ENCODE results near the gene TOM1. TPM values are rescaled to one million over a fixed set of nuclear protein-coding genes. Genes with fewer than 3 reads are reported as not detected.

TOM1 gene
- total and polyA plus RNA-seq, 2 donors (not counting 1 experiment from before 2014, with no cell fraction given), result 25.3 to 53.2 TPM

DNA sequence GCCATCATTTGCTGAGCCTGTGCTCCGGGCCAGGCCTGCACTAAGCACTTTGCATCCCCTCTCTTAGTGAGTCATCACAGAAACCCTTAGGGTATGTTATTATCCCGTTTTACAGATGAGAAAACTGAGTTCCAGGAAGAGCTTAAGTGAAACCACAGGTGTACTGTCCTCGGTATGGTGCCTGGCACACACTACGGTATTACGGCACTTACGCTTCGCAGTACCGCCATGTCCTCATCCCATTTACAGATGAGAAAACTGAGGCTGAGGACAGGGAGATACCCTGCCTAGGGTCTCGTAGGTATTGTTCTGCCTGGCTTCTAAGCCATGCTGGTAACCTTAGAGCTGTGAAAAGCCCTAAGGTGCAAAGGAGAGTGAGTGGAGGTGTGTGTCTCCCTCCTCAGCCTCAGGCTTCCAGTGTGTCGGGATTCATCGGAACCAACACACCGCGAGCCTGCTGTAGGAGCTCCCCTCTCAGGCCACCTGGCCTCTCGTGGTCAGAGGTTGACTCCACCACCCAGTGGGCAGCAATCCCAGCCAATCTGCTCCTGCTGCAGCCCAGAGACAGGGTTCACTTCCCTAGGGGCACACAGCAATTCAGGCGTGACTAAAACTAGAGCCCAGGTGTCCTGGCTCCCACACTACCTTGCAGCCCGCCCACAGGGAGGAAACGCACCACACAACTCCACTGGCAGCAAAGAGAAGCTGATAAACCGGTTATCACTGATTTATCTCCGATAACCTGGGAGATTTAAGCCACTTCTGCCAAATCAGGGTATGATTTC is 41.6 kb downstream of the TOM1 start:
- no peaks in the 10 kb centered on the region for H3K79me2 ChIP-seq (ENCODE audit: control insufficient read depth, insufficient read depth, low read length)
- H3K4me1 Mint-ChIP-seq, result peaks cover 17% of the 10 kb centered on the region
- H3K4me3 ChIP-seq (ENCODE audit: control extremely low read depth in 1 of 5, extremely low read depth in 1 of 5, insufficient read depth in 1 of 5, low read depth in 2 of 5, low read length in 4 of 5), result no peak overlapping the region
- ATAC-seq (ENCODE audit: low read depth) (no peak), DNase-seq (no peak)
- no peaks in the 10 kb centered on the region for H3K27me3 ChIP-seq (replicated peaks in 1 of 4; ENCODE audit: control extremely low read depth in 1 of 4, control insufficient read depth in 3 of 4, insufficient read depth in 4 of 4, low read length in 3 of 4)
- intact Hi-C loops (cut with micrococcal nuclease), result no loop called here
- H2AFZ ChIP-seq (ENCODE audit: insufficient read depth, low read depth, low read length, poor library complexity, severe bottlenecking), result no peak overlapping the region
- peaks cover 0 to 6% of the 10 kb centered on the region in 2 donors for H3K4me1 ChIP-seq (ENCODE audit: control insufficient read depth in 2 of 2, insufficient read depth in 2 of 2, low read length in 2 of 2)
- TF ChIP-seq, protein P1, sequence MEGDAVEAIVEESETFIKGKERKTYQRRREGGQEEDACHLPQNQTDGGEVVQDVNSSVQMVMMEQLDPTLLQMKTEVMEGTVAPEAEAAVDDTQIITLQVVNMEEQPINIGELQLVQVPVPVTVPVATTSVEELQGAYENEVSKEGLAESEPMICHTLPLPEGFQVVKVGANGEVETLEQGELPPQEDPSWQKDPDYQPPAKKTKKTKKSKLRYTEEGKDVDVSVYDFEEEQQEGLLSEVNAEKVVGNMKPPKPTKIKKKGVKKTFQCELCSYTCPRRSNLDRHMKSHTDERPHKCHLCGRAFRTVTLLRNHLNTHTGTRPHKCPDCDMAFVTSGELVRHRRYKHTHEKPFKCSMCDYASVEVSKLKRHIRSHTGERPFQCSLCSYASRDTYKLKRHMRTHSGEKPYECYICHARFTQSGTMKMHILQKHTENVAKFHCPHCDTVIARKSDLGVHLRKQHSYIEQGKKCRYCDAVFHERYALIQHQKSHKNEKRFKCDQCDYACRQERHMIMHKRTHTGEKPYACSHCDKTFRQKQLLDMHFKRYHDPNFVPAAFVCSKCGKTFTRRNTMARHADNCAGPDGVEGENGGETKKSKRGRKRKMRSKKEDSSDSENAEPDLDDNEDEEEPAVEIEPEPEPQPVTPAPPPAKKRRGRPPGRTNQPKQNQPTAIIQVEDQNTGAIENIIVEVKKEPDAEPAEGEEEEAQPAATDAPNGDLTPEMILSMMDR (IDR thresholded peaks at IDR 0.05), result no peak
- TF ChIP-seq EZH2 (IDR thresholded peaks at IDR 0.05; ENCODE audit: borderline replicate concordance, insufficient read depth, low read depth, low read length, poor library complexity, severe bottlenecking), result no peak
- ChIA-PET CTCF (no interaction called here), POLR2A (interaction anchor here (1.6 kb wide), 1 partner anchor 10 kb away, joined by 3 read pairs; no protein-coding TSS in a partner anchor)
- no peak overlapping the region for H3K27ac ChIP-seq (ENCODE audit: low read length in 2 of 2)
- peaks cover 0 to 33% of the 10 kb centered on the region in 2 experiments for H3K36me3 ChIP-seq (replicated peaks in 1 of 2; ENCODE audit: control extremely low read depth in 1 of 2, control insufficient read depth in 1 of 2, extremely low read depth in 1 of 2, insufficient read depth in 2 of 2, low read length in 1 of 2)
- H3K27ac Mint-ChIP-seq, result no peak overlapping the region
- H4K20me1 ChIP-seq (ENCODE audit: control insufficient read depth, insufficient read depth, low read length, poor library complexity, severe bottlenecking), result no peaks in the 10 kb centered on the region
- H3K9me3 ChIP-seq (ENCODE audit: control extremely low read depth in 1 of 3, control insufficient read depth in 2 of 3, insufficient read depth in 1 of 3, low read length in 2 of 3), result no peaks in the 10 kb centered on the region
- no peak overlapping the region for H3K4me2 ChIP-seq (replicated peaks; ENCODE audit: low read depth, low read length, poor library complexity, severe bottlenecking)
- no peak overlapping the region for H3K4me3 Mint-ChIP-seq
- no peaks in the 10 kb centered on the region for H3K9me3 Mint-ChIP-seq (ENCODE audit: insufficient read depth)
- WGBS (ENCODE audit: insufficient coverage), result 75% methylated on average over 15 of the region's 19 CpGs
- no peaks in the 10 kb centered on the region for H3K27me3 Mint-ChIP-seq
- H3K9ac ChIP-seq (ENCODE audit: low read length), result no peak overlapping the region

DNA sequence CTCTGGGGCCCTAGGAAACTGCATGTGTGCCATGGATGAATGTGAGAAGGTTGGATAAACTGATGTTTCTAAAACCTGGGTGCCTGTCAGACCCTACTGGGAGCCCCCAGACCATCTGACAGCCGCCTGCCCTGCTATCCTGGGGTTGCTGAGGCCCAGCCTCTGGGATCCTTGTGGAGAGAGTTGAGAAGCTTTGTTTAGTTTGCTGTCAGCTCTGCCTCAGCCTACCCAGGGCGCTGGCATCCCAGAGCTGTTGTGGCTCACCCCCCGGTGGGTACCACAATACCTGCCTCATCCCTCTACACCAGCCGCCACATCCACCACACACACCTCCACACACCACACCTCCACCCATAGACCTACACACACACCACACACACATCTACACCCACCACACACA is 42.7 kb downstream of the TOM1 start:
- no peaks in the 10 kb centered on the region for H4K20me1 ChIP-seq (ENCODE audit: control insufficient read depth, insufficient read depth, low read length, poor library complexity, severe bottlenecking)
- Mint-ChIP-seq H3K27ac (no peak overlapping the region), H3K27me3 (no peaks in the 10 kb centered on the region), H3K9me3 (ENCODE audit: insufficient read depth) (no peaks in the 10 kb centered on the region), H3K4me1 (peaks cover 17% of the 10 kb centered on the region), H3K4me3 (no peak overlapping the region)
- H2AFZ ChIP-seq (ENCODE audit: insufficient read depth, low read depth, low read length, poor library complexity, severe bottlenecking), result no peak overlapping the region
- H3K4me2 ChIP-seq (replicated peaks; ENCODE audit: low read depth, low read length, poor library complexity, severe bottlenecking), result no peak overlapping the region
- no peaks in the 10 kb centered on the region for H3K9me3 ChIP-seq (ENCODE audit: control extremely low read depth in 1 of 3, control insufficient read depth in 2 of 3, insufficient read depth in 1 of 3, low read length in 2 of 3)
- H3K4me1 ChIP-seq (ENCODE audit: control insufficient read depth in 2 of 2, insufficient read depth in 2 of 2, low read length in 2 of 2), result peaks cover 0 to 6% of the 10 kb centered on the region in 2 donors
- ATAC-seq (ENCODE audit: low read depth), result no peak
- no peak overlapping the region for H3K27ac ChIP-seq (ENCODE audit: low read length in 2 of 2)
- no peaks in the 10 kb centered on the region for H3K79me2 ChIP-seq (ENCODE audit: control insufficient read depth, insufficient read depth, low read length)
- 100% methylated on average over 4 of the region's 4 CpGs for WGBS (ENCODE audit: insufficient coverage)
- no peak for DNase-seq
- no peak overlapping the region for H3K9ac ChIP-seq (ENCODE audit: low read length)
- no peak for TF ChIP-seq EZH2 (IDR thresholded peaks at IDR 0.05; ENCODE audit: borderline replicate concordance, insufficient read depth, low read depth, low read length, poor library complexity, severe bottlenecking)
- TF ChIP-seq, protein P1 (IDR thresholded peaks at IDR 0.05), result no peak
- H3K27me3 ChIP-seq (replicated peaks in 1 of 4; ENCODE audit: control extremely low read depth in 1 of 4, control insufficient read depth in 3 of 4, insufficient read depth in 4 of 4, low read length in 3 of 4), result no peaks in the 10 kb centered on the region
- H3K36me3 ChIP-seq (replicated peaks in 1 of 2; ENCODE audit: control extremely low read depth in 1 of 2, control insufficient read depth in 1 of 2, extremely low read depth in 1 of 2, insufficient read depth in 2 of 2, low read length in 1 of 2), result peaks cover 0 to 25% of the 10 kb centered on the region in 2 experiments
- CTCF ChIA-PET, result no interaction called here
- POLR2A ChIA-PET, result no interaction called here
- intact Hi-C loops (cut with micrococcal nuclease), result no loop called here
- H3K4me3 ChIP-seq (ENCODE audit: control extremely low read depth in 1 of 5, extremely low read depth in 1 of 5, insufficient read depth in 1 of 5, low read depth in 2 of 5, low read length in 4 of 5), result no peak overlapping the region

Data from B cell (primary cell).